IMR-90 (cell line): ENCODE measurements around the gene AVPI1.

Experiments
- BHLHE40 ChIP-seq: fragments of 150-350 bp; IDR thresholded peaks from 2 replicates; pipeline ENCODE4 v1.6.1; 2016; ENCODE audit warnings: mild to moderate bottlenecking, low read depth, low read length
- CEBPB ChIP-seq: IDR thresholded peaks from 2 replicates; pipeline ENCODE4 v1.6.1; 2012; ENCODE audit warnings: low read depth, low read length, improper control_type of control experiment
- CTCF ChIP-seq: conservative IDR thresholded peaks from 2 replicates; pipeline ENCODE4 v1.5.1; 2012; ENCODE audit warnings: mild to moderate bottlenecking, low read depth, low read length, improper control_type of control experiment
- FOS ChIP-seq: fragments of 150-350 bp; IDR thresholded peaks from 2 replicates; pipeline ENCODE4 v1.6.1; 2016; ENCODE audit warnings: low read depth, low read length
- MAZ ChIP-seq: IDR thresholded peaks from 2 replicates; pipeline ENCODE4 v1.6.1; 2012; ENCODE audit warnings: low read depth, mild to moderate bottlenecking, low read length, improper control_type of control experiment, moderate library complexity, borderline replicate concordance
- NFE2L2 ChIP-seq: fragments of 150-350 bp; IDR thresholded peaks from 2 replicates; pipeline ENCODE4 v1.6.1; 2016; ENCODE audit warnings: low read depth, mild to moderate bottlenecking, low read length
- POLR2A ChIP-seq: IDR thresholded peaks from 2 replicates; pipeline ENCODE4 v1.6.1; 2012; ENCODE audit warnings: mild to moderate bottlenecking, low read depth, low read length
- RAD21 ChIP-seq: IDR thresholded peaks from 2 replicates; pipeline ENCODE4 v1.6.1; 2012; ENCODE audit warnings: low read length, improper control_type of control experiment
- RFX5 ChIP-seq: IDR thresholded peaks from 2 replicates; pipeline ENCODE4 v1.8.0; 2012; ENCODE audit warnings: low read depth, mild to moderate bottlenecking, low read length, moderate library complexity
- SMC3 ChIP-seq: fragments of 150-350 bp; IDR thresholded peaks from 2 replicates; pipeline ENCODE4 v1.6.1; 2016; ENCODE audit warnings: low read depth, mild to moderate bottlenecking, antibody characterized with exemption, low read length, moderate library complexity
- TF ChIP-seq, protein P1 (sequence below): fragments of 150-350 bp; IDR thresholded peaks from 2 replicates; pipeline ENCODE4 v1.6.1; 2017; ENCODE audit warnings: mild to moderate bottlenecking, antibody characterized with exemption, low read length, low read depth

DNA sequence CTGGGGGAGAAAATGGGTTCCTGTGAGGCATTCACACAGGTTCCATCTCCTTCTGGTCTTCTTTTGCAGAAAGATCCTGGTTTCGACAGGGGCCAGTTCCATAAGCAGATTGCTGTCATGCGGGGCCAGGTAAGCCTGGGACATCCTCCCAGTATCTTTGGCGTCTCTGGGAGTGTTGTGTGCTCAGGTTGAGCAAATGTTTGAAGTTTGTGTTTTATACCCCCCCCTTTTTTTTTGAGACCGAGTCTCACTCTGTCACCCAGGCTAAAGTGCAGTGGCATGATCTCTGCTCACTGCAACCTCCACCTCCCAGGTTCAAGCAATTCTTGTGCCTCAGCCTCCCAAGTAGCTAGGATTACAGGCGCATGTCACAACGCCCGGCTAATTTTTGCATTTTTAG lies 20.0 kb downstream of the AVPI1 start:
- TF ChIP-seq, protein P1, sequence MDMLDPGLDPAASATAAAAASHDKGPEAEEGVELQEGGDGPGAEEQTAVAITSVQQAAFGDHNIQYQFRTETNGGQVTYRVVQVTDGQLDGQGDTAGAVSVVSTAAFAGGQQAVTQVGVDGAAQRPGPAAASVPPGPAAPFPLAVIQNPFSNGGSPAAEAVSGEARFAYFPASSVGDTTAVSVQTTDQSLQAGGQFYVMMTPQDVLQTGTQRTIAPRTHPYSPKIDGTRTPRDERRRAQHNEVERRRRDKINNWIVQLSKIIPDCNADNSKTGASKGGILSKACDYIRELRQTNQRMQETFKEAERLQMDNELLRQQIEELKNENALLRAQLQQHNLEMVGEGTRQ, result no peak
- TF ChIP-seq CTCF (no peak), POLR2A (no peak), RFX5 (no peak), BHLHE40 (no peak), MAZ (no peak), CEBPB (no peak), SMC3 (no peak), RAD21 (no peak), FOS (no peak), NFE2L2 (no peak)
